Skeletal muscle satellite cell (primary cell): ENCODE data around the gene TBX20. TPM values are rescaled to one million over a fixed set of nuclear protein-coding genes. Genes with fewer than 3 reads are reported as not detected.
A peak's percentile ranks its signal among the peaks of the same experiment; 100 is the strongest.

ENCODE experiments used
- H3K27me3 ChIP-seq: 2 replicates; pipeline ENCODE4 v1.7.0; 2013; ENCODE audit warnings: low read length; ENCODE audit not compliant: control insufficient read depth, insufficient read depth
- H3K36me3 ChIP-seq: 2 replicates; pipeline ENCODE4 v1.7.0; 2013; ENCODE audit warnings: mild to moderate bottlenecking, control low read depth, low read length; ENCODE audit not compliant: insufficient read depth
- H3K4me1 ChIP-seq: 2 replicates; pipeline ENCODE4 v1.7.0; 2013; ENCODE audit warnings: low read length; ENCODE audit not compliant: control insufficient read depth, insufficient read depth
- H3K4me2 ChIP-seq: 2 replicates; pipeline ENCODE4 v1.7.0; 2013; ENCODE audit warnings: mild to moderate bottlenecking, low read length
- H3K4me3 ChIP-seq: 2 replicates; pipeline ENCODE4 v1.7.0; 2013; ENCODE audit warnings: low read length
- H3K9ac ChIP-seq: 2 replicates; pipeline ENCODE4 v1.7.0; 2013; ENCODE audit warnings: mild to moderate bottlenecking, low read depth, low read length, moderate library complexity
- H3K9me3 ChIP-seq: replicated peaks from 2 replicates; pipeline ENCODE4 v1.7.0; 2013; ENCODE audit warnings: mild to moderate bottlenecking, control low read depth, low read length
- total RNA-seq: library from RNA; depleted of rRNA; stranded (reverse); fragments of >200 nt; gene quantifications from 2 replicates; pipeline ENCODE4 v1.2.3, GENCODE V29; 2012; rRNA removed

Gene TBX20, protein sequence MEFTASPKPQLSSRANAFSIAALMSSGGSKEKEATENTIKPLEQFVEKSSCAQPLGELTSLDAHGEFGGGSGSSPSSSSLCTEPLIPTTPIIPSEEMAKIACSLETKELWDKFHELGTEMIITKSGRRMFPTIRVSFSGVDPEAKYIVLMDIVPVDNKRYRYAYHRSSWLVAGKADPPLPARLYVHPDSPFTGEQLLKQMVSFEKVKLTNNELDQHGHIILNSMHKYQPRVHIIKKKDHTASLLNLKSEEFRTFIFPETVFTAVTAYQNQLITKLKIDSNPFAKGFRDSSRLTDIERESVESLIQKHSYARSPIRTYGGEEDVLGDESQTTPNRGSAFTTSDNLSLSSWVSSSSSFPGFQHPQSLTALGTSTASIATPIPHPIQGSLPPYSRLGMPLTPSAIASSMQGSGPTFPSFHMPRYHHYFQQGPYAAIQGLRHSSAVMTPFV
- under 0.01 and 0.22 TPM in 2 replicates for total RNA-seq

DNA sequence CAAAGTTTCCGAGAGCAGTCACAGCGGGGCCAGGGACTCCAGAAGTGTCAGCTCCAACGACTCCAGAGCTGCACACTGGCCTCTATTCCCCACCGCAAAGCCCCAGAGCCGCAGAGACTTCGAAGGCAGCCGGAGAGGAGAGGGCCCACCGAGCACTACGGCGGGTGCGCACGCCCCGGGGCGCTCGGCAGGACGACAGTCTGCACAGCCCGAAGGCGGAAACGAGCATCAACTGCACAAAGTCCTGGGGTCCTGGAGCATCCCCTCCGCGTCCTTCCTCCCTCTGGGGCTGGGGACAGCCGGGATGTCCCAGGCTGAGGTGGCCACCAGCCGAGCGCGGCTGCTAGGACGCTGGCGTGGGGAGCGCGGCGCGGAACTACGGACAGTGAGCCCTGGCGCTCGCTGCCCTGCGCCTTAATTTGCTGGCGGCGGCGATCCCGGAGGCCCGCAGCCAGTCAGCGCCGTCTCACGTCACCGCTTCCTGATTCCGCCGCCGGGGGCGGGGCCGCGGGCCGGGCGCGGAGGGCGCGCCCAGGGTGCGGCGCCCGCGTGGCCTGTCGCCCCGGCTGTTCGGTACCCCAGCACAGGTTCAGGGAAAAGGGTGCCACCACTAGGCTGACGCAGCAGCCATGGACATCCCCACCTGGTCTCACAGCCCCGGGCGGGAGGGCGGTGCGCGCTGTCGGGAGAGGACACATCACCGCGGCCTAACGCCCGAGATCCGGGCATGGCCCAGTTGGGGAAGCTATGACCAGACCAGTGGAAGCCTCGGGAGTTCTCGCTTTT lies at the start of gene TBX20:
TBX20 (minus strand) TSS at position 391 of the 786 bp plus-strand sequence. CDS start 480 bp downstream, outside the sequence.
- H3K4me3 ChIP-seq: peak within 1 kb of the TSS; percentile 60
- peaks cover 12% of the 10 kb centered on the region for H3K4me1 ChIP-seq
- H3K27me3 ChIP-seq: peaks cover 100% of the 10 kb centered on the region
- no peaks in the 10 kb centered on the region for H3K36me3 ChIP-seq
- peaks cover 8% of the 10 kb centered on the region for H3K9me3 ChIP-seq
- no peak within 1 kb of the TSS for H3K9ac ChIP-seq
- H3K4me2 ChIP-seq: peak within 1 kb of the TSS; percentile 85

DNA sequence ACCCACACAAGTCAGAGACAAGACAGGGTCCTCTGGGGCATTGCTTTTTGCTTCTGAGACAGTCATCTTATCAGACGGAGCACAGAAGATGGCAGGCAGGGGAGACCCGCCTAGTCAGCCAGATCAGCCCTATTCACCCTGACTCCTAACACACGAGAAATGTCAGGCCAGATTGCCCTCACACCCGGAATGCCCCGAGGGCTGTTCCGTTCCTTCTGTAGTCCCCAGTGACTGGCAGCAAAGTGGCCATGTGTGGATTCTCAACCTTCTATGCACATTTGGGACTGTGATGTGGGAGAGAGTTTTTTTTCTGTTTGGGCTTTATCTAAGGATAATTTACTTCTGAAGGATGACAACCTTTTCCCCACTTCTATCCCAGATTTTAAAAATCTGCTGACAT lies 35.5 kb upstream of the TBX20 start:
- Histone ChIP-seq H3K9me3 (no peaks in the 10 kb centered on the region), H3K4me1 (no peaks in the 10 kb centered on the region)

DNA sequence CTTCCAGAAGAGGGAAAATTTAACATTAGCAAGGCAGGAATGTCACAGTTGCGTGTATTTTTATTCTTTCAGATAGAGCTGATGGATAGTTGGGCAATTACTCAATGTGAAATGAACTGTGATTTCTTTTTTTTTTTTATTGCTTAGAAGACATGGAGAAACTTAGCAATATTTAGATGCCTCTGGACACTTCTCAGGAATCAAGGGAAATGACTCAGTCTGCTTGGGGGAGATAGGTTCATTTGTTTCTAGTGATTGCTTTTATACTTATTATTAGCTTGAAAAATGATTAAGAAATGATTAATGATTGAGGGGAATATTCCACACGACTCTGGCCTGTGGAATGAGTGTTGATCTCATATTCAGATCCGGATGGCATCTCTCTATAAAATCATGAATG lies 33.1 kb upstream of the TBX20 start:
- Histone ChIP-seq H3K9ac (no peak overlapping the region), H3K4me2 (no peak overlapping the region), H3K36me3 (no peaks in the 10 kb centered on the region), H3K9me3 (no peaks in the 10 kb centered on the region), H3K4me1 (no peaks in the 10 kb centered on the region), H3K4me3 (no peak overlapping the region), H3K27me3 (peaks cover 2% of the 10 kb centered on the region)

More for the DNA sequence above, 35.5 kb upstream of the TBX20 start:
- H3K4me2 ChIP-seq: no peak overlapping the region
- H3K4me3 ChIP-seq: no peak overlapping the region
- H3K9ac ChIP-seq: no peak overlapping the region
- H3K36me3 ChIP-seq: no peaks in the 10 kb centered on the region
- H3K27me3 ChIP-seq: peaks cover 2% of the 10 kb centered on the region

DNA sequence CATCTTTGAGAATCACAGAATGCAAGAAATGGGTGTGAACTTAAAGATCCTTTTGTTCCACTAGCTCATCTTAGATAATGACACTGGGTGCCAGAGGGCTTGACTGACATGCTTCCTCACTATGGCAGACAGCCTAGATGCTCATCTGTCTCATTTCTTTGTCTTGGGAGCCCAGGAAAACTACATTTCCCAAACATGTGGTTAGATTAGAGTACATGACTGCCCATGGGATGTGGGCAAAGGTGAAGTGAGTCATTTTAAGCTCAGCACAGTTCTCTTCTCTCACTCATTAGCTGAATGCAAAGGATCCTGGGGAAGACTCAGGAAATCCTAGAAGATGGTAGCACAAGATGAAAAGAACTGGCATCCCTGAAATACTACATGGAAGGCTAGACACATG lies 32.5 kb upstream of the TBX20 start:
- no peaks in the 10 kb centered on the region for H3K9me3 ChIP-seq
- no peak overlapping the region for H3K9ac ChIP-seq
- no peaks in the 10 kb centered on the region for H3K4me1 ChIP-seq
- no peak overlapping the region for H3K4me3 ChIP-seq
- no peaks in the 10 kb centered on the region for H3K36me3 ChIP-seq
- H3K27me3 ChIP-seq: peaks cover 2% of the 10 kb centered on the region
- no peak overlapping the region for H3K4me2 ChIP-seq

DNA sequence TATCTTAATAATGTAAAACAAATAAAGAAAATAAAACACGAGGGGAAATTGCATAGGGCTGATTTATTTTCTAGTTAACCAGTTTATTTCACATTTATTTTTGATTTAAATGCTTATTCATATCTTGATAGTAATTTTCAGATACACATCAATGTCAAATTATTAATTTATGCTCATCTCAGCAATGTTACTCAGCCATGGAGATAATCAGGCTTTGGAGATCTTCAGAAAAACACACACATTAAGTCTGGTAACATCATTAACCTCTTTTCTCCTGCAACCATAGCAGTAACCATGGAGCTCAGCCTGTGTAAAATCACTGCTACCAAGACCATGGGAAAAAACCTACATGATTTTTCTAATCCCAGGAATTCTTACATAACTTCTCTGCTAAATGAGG lies 31.9 kb upstream of the TBX20 start:
- Histone ChIP-seq H3K4me2 (no peak overlapping the region), H3K9me3 (no peaks in the 10 kb centered on the region), H3K27me3 (peaks cover 2% of the 10 kb centered on the region)

DNA sequence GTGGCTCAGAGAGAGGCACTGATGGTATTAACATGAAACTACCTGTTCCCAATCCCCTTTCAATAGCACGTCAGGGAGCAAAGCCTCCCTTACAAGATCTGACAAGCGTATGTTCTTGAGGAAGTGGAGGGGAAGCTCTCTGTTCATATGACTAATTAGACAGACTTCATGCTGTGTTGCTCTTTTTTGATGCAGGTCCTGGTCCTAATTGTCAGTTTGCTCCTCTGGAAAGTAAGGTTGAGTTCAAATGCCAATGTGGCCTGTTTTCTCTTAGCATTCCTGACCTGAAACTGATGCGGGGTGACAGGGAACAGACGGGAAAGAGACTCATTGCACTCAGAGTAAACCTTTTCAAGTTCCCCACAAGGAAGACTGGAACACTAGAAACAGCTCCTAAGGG lies 27.0 kb upstream of the TBX20 start:
- no peaks in the 10 kb centered on the region for H3K9me3 ChIP-seq
- H3K4me3 ChIP-seq: no peak overlapping the region
- H3K36me3 ChIP-seq: no peaks in the 10 kb centered on the region
- H3K4me2 ChIP-seq: no peak overlapping the region
- no peaks in the 10 kb centered on the region for H3K4me1 ChIP-seq
- H3K9ac ChIP-seq: no peak overlapping the region
- peaks cover 1% of the 10 kb centered on the region for H3K27me3 ChIP-seq

More for the DNA sequence above, 31.9 kb upstream of the TBX20 start:
- no peak overlapping the region for H3K9ac ChIP-seq
- no peak overlapping the region for H3K4me3 ChIP-seq
- no peaks in the 10 kb centered on the region for H3K36me3 ChIP-seq
- H3K4me1 ChIP-seq: no peaks in the 10 kb centered on the region

DNA sequence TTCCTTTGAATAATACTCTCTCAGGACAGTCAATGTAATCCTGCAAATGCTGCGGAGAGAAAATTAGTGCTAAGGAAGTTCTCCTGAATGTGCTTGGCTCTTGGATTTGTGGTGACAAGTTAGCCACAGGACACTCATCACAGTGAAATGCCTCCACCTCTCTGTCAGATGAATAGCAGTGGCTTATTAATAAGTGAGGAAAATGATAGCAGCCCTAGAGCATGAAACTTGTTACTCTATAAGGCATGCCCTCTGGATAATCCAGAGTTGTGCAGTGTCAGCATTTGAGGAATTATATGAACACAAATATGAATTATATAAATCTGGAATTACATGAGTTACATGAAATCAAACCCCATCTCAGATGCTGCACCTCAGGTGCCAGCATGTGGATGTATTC lies 23.5 kb upstream of the TBX20 start:
- no peaks in the 10 kb centered on the region for H3K27me3 ChIP-seq
- no peak overlapping the region for H3K4me3 ChIP-seq
- no peak overlapping the region for H3K9ac ChIP-seq
- H3K4me2 ChIP-seq: no peak overlapping the region
- no peaks in the 10 kb centered on the region for H3K4me1 ChIP-seq
- H3K9me3 ChIP-seq: no peaks in the 10 kb centered on the region
- H3K36me3 ChIP-seq: no peaks in the 10 kb centered on the region

DNA sequence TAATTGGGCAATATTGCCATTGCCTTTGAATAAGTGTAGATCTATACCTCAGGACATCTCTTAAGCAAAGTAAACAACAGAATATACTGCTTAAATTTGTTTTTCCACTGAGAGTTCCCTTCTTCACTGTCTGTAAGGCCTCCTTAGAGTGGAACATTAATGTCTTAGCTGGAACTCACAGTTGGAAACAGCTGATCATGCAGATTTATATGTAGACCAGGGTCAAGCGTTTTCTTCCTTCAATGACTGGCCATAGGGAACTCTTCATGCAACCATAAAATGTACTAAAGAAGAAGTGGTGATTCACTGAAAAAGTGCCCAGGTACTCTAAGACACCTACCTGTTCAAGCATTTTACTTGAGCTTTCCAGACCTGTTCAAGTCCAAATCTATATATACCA lies 18.3 kb upstream of the TBX20 start:
- no peak overlapping the region for H3K4me3 ChIP-seq
- H3K9me3 ChIP-seq: no peaks in the 10 kb centered on the region
- no peaks in the 10 kb centered on the region for H3K4me1 ChIP-seq
- no peak overlapping the region for H3K4me2 ChIP-seq
- peaks cover 4% of the 10 kb centered on the region for H3K27me3 ChIP-seq
- no peaks in the 10 kb centered on the region for H3K36me3 ChIP-seq
- H3K9ac ChIP-seq: no peak overlapping the region

DNA sequence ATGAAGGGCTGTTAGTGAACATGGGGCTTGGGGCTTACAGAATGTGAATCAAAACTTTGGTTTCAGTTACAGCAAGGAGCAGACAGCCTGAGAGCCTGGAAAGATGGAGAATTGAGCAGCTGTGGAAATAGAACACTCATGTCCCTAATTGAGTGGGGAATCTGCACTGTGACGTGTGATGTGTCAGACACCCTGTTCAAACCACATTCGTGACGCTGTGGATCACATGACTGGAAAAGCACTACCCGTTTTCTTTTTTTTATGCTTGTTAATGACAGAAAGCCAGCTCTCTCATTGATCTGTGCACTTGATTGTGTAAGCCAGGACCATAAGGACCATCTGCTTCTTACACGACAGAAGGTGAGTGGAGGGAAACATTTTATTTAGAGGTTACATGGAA lies 15.1 kb upstream of the TBX20 start:
- no peaks in the 10 kb centered on the region for H3K36me3 ChIP-seq
- no peak overlapping the region for H3K4me3 ChIP-seq
- H3K4me2 ChIP-seq: no peak overlapping the region
- no peaks in the 10 kb centered on the region for H3K9me3 ChIP-seq
- H3K4me1 ChIP-seq: no peaks in the 10 kb centered on the region
- H3K9ac ChIP-seq: no peak overlapping the region
- H3K27me3 ChIP-seq: peaks cover 14% of the 10 kb centered on the region

DNA sequence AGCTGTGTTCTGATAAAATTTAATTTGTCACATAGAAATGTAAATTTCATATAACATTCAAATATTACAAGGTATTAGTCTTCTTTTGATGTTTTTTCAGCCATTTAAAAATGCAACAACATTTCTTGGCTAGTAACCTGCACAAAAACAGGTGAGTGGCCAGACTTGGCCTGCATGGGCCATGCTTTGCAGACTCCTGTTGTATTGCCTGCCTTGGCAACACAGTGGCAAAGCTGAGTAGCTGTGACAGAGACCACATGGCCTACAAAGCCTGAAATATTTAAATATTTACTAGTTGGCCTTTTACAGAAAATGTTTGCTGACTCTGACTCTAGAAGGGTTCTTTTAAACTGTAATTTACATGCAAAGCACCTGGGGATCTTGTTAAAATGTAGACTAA lies 13.5 kb upstream of the TBX20 start:
- no peak overlapping the region for H3K4me2 ChIP-seq
- peaks cover 30% of the 10 kb centered on the region for H3K27me3 ChIP-seq
- H3K9me3 ChIP-seq: no peaks in the 10 kb centered on the region
- no peaks in the 10 kb centered on the region for H3K4me1 ChIP-seq
- no peak overlapping the region for H3K9ac ChIP-seq
- no peak overlapping the region for H3K4me3 ChIP-seq
- no peaks in the 10 kb centered on the region for H3K36me3 ChIP-seq

DNA sequence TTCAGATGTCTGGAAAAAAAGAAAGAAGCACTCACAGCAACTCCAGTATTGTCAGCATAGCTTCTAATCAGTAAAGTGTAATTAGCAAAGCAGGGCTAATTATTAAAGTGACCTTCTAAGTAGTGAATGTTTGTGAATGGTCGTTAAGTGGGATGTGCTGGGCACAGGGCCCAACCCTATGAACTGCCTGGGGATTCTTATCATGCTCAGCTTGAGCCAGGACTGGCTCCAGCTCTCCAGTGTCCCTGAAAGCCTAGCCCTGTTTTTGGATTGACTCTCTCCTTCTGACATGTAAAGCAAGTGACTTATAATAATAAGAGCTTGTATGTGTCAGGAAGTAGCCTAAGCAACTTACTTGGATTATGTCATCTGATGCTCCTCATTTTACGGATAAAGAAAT lies 9.5 kb upstream of the TBX20 start:
- H3K9ac ChIP-seq: no peak overlapping the region
- peaks cover 66% of the 10 kb centered on the region for H3K27me3 ChIP-seq
- H3K9me3 ChIP-seq: no peaks in the 10 kb centered on the region
- H3K4me3 ChIP-seq: no peak overlapping the region
- H3K4me2 ChIP-seq: no peak overlapping the region
- H3K36me3 ChIP-seq: no peaks in the 10 kb centered on the region
- H3K4me1 ChIP-seq: no peaks in the 10 kb centered on the region
